HG03175 (cell line): Measurements from ENCODE around the gene NXPH1.

Source experiments
- ATAC-seq: cut with Tn5 transposase; IDR thresholded peaks from one replicate; pipeline ENCODE4 v1.9.1; 2021; ENCODE audit warnings: mild to moderate bottlenecking, moderate library complexity; ENCODE audit not compliant: unreplicated experiment

Gene NXPH1

GRCh38 chr7:8433477-8434289, at the start of gene NXPH1:
NXPH1 (plus strand) TSS chr7:8433609.
- no peak for ATAC-seq

DNA sequence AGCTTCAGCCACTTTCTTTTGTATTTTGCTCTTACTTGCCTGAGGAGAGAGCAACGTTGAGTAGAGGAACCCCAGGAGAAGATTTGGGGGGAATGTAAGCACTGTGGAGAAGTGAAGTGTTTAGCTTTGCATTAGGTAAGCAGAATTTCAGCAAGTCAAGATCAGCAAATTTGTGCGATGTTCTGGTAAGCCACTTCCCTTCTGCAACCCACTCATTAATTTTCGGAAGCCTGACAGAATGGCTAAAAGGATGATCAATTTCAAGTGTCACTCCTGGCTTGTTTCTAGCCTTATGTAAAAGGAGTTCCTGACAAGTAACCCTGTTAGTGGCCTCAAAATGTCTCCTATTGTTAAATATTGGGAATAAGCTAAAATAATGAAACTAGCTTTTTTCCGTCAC, 48.5 kb upstream of the NXPH1 start:
- no peak for ATAC-seq

GRCh38 chr7:8386926-8387550, 46.4 kb upstream of the NXPH1 start:
- peak; percentile 77 for ATAC-seq

DNA sequence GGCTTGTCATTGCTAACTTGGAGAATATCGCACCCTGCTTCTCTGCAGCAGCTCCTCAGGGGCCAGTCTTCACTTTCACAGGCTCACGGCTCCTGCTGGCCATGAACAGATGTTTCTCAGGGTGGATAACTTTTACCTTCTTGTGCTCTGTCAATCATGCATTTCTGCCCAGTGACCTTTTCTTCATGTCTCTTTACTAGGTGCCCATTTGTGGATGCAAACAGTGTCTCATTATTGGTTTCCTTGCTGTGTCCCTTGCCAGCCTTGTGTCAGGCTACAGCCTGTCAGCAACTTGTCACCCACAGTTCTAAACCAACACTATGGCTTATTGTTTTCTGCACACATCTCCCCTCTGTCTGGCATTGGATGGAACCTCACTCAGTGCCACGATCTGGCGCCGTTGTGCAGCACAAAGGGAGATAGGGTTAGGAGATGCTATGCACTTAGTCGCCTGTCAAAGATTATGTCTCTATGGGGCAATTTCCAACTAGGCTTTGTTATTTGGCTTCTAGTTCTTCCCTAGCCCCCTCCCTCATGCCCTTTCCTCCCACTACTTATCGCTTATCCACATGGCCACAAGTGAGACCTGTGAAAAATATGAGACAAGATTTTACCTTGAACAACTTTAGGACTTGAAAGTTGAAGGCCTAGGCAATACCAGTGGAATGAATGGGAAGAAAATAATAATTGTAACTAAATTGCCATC, 45.7 kb upstream of the NXPH1 start:
- ATAC-seq, result peak; percentile 64

DNA sequence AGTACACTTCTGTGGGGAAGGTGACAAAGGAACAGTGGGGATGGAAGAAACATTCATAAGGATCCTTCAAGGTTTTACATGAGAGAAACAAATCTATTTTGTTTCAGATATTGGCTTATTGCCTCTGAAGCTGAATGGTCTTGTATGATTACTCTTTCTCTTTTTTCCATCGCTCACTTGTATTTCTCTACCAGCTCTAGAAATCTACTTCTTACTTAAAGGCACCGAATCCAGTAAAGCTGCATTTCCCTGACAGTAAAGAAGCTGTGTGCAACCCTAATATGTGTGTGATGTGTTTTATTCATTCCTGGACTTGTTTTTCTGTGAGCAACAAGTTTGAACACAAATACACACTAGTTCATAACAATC, 45.2 kb upstream of the NXPH1 start:
- no peak for ATAC-seq

GRCh38 chr7:8389593-8390261, 43.7 kb upstream of the NXPH1 start:
- ATAC-seq, result no peak

DNA sequence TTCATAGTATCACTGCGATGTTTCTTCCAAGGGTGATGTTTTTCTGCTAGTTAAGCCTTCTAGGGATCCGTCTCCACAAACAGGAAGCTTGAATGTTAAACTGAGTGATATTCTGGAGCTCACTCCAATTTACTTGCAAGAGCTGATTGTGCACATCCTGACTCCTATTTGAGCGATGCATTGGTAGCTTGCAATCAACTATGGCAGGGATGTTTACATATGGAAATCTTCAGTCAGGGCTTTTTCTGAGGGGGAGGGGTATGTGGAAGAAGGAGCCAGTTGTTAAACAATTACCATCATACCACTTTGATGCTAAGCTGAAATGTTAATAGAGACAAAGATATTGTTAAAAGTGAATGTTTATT, 43.2 kb upstream of the NXPH1 start:
- no peak for ATAC-seq

- no peak for ATAC-seq
These were observed 41.9 kb upstream of the NXPH1 start for GRCh38 chr7:8391353-8392062.

GRCh38 chr7:8396294-8396693, 37.1 kb upstream of the NXPH1 start:
- ATAC-seq, result no peak

- ATAC-seq, result no peak
These were observed 24.5 kb upstream of the NXPH1 start for GRCh38 chr7:8408871-8409270.

DNA sequence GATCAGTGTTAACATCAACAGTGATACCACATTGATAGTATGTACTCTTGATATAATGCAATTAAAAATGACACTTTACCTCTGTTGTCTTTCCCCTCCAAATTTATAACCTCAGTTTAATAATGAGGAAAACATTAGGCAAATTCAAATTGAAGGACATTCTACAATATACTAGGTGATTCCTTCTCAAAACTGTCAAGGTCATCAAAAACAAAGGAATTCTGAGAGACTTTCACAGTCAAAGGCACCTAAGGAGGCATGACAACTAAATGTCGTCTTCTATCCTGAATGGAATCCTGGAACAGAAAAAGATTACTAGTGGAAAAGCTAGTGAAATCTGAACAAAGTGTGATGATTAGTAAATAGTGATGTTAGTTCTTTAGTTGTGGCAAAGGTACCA, 22.3 kb upstream of the NXPH1 start:
- no peak for ATAC-seq

DNA sequence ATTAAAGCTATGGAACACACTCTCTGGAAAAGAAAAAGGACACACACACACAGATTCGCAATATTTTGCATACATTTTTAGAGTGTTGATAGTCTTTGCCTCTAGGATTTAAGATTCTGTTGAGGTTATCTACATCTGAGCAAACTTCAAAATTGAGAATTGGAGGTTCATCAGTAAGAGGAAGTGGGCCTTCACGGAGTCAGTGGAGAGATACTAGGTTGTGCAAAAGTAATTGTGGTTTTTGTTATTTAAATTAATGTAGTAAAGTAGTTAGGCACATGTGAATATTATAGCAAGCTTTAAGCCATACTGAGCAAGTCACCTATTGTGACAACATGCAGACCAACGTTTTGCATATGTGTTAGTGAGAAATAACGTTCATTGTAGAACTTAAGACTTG, 19.8 kb upstream of the NXPH1 start:
- ATAC-seq, result no peak

DNA sequence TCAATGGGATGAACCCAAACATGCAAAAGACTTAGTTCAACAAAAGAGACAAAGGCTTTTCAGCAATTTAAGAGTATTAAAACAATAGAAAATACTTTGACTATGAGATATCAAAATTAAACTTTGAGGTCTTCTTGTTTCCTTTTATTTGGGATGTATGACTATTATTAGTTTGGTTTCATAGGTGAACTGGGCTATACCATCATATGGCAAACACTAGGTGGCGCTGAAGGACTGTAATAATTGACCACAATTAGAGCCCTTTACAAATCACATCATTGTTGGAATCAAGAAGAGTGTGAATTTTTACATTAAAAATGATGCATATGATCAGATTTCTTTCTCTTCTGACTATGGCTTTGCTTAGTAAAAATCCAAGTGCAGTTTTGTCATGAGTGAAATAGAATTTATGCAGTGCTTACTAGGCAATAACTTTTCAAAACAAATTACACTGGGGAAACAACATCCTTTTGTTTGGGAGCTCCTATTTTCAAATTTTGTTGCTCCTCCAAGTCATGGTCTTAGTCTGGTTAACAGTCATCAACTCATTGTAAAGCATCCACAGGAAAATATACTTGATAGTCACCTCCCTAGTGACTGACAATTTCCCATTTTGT, 14.7 kb upstream of the NXPH1 start:
- ATAC-seq, result peak; percentile 84

DNA sequence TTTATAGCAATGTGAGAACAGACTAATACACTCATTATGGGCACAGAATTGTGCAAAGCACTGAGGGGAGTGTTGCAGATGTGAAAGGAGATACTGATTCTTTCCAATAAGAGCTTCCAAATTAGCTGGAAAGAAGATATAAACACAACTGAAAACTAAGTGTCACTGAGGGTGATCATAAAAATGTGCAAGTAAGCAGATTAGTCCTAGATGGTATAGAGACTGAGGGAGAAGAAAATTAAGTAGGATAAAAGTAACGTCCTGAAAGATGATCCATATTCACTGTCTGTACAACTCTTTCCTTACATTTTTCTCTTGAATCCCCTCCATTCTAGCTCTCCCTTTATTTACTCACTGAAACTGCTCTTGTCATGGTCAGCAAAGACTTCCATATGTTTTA, 11.2 kb upstream of the NXPH1 start:
- no peak for ATAC-seq

GRCh38 chr7:8423057-8423456, 10.4 kb upstream of the NXPH1 start:
- ATAC-seq, result no peak

- ATAC-seq, result no peak
These were observed 8.2 kb upstream of the NXPH1 start for GRCh38 chr7:8425223-8425622.

DNA sequence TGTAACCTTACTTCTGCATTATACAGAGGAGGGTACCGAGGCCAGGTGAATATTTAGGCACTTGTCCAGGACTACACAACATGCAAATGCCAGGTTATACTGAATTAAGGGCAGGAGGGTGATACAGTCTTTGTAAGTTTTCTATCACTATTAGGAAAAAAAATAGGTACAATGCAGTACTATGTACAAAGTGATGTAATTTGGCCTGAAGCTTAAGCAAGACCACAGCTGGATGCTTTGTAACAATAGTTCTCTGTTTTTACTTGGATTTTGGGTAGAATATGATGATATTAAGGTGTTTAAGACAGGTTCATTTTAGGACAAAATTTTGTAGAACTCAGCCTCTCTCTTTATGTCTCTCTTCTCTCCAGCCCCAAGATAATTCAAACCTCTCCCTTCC, 2.8 kb upstream of the NXPH1 start:
- ATAC-seq, result no peak

GRCh38 chr7:8434290-8435002, 1.0 kb downstream of the NXPH1 start:
- ATAC-seq, result no peak

DNA sequence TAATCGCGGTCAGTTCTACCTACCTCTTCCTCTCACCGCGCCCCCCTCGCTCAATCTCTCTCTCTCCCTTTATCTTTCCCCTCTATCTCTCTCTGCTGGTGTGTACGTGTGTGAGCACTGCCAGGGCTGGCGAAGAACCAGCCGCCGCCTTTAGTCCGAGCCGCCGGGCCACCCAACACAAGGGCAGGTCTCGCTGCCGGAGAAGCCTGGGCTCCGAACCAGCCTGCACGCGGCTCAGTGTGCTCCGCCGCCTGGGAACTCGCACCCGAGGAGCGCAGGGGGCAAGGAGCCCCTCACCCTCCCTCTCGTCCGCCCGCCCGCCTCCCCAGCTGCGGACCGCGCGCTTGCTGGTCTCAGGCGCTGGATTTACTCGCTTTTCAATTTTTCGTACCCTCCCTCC, 1.7 kb downstream of the NXPH1 start:
- no peak for ATAC-seq
